Measurements from ENCODE around the gene CBFB.

CBFB gene

DNA sequence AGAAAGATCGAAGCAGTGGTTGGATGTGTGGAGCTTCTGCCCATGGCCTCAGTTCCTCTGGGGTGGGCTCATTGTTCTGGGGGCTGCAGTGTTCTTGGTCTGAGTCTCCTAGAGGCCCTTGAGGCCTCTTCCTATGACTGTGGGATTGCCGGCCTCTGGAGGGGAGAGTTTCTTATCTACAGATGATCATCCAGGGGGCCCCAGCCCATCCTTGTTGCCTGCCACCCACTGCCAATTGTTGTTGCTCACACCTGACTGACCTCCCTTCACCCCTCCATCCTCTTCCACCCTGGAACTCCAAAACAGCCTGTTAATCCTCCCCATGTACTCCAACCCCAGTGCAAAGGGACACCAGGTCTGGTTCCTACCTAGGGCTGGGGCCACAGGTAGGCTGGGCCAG, 116.0 kb downstream of the CBFB start:
- no peak for DNase-seq

DNA sequence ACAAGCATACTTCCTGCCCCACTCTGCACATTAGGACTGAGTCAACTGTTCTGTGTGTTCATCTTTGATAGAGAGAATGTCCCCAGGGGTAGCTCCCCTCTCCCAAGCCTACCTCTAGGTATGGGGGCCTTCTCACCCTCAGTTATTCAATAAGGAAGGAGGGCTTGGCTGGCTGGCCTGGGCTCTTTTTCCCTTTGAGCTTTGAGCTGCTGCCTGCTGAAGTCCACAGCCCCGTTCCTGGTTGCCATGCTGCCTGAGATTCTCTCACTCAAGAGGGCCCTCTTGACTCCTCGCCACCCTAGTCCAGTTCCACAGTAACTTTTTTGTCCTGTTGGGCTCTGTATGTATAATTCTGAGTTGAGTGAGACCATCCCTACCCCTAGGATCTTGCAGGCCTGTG, 116.8 kb downstream of the CBFB start:
- no peak for DNase-seq

DNA sequence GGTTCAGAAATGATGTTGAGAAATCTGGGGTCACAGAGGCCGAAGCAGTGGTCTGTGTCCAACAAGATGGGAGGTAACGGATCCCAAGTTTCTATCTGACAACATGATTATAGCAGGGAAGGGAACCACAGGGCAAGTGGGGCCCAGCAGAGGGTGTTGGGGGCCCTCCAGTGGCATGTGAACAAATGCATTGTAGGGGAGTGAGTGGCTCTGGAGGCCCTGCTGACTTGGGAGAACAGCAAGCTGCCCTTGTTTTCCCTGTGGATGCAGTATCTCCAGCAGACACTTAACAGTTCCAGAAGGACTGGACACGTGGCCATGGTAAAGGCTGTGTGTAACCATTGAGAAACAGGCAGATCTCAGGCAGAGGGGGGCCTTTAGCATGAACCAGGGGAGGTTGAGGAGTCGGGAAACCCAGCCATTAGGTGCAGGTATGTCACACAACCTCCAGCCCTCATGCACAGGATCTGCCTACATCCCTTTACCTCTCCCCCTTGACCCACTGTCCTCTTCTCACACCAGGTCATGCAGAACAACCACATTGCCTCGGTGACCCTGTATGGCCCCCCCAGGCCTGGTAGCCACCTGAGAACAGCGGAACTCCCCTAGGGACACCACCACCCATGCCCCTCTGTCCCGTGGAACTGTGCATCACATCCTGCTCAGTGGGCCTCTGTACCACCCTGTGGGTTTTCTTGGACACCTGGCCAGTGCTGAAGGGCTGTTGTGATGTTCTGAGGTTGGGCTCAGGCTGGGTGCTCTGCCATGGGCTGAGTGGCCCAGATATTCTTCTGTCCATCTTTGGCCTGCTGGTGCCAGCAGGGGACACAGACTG, 117.8 kb downstream of the CBFB start:
- no peak for DNase-seq

DNA sequence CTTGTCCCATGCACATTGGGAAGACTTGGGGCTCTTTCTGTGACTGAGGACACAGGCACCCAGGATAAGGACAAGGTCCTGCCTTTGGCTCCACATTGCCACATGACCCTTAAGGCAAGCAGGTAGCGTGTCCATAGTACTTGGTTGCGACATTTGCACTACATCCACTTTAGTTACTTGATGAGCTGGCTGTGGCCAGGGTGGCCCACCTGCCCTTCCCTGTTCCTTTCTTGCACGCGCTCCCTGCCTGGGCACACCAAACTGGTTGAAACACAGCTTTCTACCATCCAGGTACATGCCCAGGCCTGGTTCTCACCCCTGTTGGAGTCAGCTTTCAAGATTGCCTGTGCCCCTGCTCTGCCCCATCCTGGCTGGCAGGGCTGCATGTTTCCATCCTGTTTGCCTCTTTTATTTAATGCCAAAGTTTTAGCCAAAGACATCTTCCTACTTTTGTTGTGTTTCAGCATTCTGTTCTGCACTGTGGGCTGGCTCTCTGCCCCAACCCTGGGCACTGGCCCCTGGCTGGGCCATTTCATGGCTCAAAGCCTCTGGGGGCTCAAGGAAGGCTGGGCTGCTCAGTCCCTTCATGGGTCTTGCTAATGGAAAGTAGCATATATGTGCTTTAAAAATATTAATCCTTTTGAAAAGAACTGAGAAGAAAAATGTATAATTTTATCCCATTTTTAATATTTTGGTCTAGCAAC, 118.6 kb downstream of the CBFB start:
- no peak for DNase-seq

- DNase-seq = no peak
Measured at GRCh38 chr16:67148221-67148620, 119.3 kb downstream of the CBFB start.

GRCh38 chr16:67148656-67149275, 119.8 kb downstream of the CBFB start:
- DNase-seq = no peak

GRCh38 chr16:67149276-67150046, 120.5 kb downstream of the CBFB start:
- no peak for DNase-seq

DNA sequence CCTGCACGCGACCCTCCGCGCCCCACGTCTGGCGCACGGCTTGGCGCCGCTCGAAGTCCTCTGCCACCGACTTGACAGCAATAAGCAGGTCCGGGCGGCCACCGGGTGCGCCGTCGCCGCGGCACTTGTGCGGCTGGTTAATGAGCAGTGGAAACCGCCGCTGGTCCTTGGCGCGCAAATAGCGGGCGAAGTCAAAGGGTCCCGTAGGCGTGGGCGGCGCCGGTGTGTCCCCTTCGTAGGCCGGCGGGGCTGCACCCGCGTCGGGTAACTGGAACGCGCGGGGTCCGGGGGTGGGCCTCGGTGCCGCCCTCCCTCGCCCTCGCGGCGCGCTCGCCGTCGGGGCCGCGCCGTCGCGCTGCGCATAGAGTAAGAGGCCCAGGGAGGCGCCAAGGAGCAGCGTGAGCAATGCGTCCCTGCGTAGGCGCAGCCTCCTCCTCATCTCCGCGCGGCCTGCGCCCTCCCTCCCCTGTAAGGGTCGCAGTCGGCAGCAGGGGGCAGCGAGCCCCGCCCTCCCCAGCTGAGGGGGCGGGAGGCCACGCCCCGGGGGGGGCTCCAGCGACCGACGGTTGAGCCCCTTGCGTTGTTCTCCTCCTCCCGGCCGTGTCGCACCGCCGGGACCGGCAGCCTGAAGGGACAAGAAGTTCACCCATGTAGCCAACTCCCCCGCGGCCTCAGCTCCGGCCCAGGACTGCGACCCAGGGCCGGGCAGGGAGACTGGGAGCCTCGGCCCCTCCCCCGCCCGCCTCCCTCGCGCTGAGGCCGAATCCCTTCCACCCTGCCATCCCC, 121.3 kb downstream of the CBFB start:
- no peak for DNase-seq
